ENCODE measurements around the gene GLTP. TPM values are rescaled to one million over a fixed set of nuclear protein-coding genes. Genes with fewer than 3 reads are reported as not detected.

Gene GLTP
- total and polyA plus RNA-seq, 2 experiments from 2014 or later = 28.4 to 33.4 TPM

DNA sequence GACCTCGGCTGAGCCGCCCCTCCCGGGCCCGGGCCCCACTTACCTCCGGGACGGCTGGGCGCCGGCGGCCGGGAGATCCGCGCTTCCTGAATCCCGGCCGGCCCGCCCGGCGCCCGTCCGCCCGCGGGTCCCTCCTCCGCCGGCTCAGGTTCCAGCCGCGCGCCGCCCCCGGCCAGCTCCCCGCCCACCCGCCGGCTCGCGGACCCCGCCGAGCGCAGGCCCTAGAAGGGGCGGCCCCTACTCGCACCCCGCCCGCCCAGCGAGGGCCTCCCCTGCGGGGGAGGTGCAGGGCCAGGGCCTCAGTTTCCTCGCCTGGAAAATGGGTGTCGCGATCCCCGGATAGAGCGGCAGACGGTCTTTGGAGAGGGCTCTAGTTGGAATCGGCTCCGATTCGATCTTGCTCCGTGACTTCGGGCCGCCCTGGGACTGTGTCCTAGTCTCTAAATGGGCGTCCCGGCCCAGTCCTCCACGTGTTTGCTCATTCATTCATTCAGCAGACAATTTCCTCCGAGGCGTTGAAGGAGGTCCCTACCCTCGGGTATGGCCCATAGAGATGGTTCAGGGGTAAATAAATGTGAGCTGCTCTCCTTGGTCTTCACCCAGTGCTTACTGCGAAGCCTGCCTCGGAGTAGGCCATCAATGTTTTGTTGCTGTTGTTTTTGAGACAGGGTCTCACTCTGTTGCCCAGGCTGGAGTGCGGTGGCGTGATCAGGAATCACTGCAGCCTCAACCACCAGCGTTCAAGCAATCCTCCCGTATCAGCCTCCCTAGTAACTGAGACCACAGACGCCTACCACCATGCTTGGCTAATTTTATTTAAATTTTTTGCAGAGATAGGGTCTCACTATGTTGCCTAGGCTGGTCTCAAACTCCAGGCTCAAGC, 46.8 kb downstream of the GLTP start, which contains the start of gene TRPV4:
TSS of gene TRPV4 (minus strand) at position 92 of the 883 bp plus-strand sequence. CDS start 18,602 bp downstream, outside the sequence.
- TF ChIP-seq, protein P1, sequence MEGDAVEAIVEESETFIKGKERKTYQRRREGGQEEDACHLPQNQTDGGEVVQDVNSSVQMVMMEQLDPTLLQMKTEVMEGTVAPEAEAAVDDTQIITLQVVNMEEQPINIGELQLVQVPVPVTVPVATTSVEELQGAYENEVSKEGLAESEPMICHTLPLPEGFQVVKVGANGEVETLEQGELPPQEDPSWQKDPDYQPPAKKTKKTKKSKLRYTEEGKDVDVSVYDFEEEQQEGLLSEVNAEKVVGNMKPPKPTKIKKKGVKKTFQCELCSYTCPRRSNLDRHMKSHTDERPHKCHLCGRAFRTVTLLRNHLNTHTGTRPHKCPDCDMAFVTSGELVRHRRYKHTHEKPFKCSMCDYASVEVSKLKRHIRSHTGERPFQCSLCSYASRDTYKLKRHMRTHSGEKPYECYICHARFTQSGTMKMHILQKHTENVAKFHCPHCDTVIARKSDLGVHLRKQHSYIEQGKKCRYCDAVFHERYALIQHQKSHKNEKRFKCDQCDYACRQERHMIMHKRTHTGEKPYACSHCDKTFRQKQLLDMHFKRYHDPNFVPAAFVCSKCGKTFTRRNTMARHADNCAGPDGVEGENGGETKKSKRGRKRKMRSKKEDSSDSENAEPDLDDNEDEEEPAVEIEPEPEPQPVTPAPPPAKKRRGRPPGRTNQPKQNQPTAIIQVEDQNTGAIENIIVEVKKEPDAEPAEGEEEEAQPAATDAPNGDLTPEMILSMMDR (IDR thresholded peaks at IDR 0.05; ENCODE audit: poor library complexity) = no peak
- TF ChIP-seq EZH2phosphoT487 (IDR thresholded peaks at IDR 0.05; ENCODE audit: low read depth, severe bottlenecking, unreplicated experiment) = no peak
- no peak for TF ChIP-seq EZH2 (IDR thresholded peaks at IDR 0.05; ENCODE audit: borderline replicate concordance)
- peak; percentile 70 for DNase-seq (ENCODE audit: low spot score)
- H3K4me2 ChIP-seq = peak within 1 kb of the TSS; percentile 94
- H4K20me1 ChIP-seq (ENCODE audit: insufficient read depth, poor library complexity, severe bottlenecking) = no peaks in the 10 kb centered on the region
- peak within 1 kb of the TSS; percentile 58 for H3K4me3 ChIP-seq
- H3K36me3 ChIP-seq (replicated peaks; ENCODE audit: insufficient read depth, low read depth) = no peaks in the 10 kb centered on the region
- peaks cover 7% of the 10 kb centered on the region for H3K4me1 ChIP-seq (ENCODE audit: insufficient read depth)
- WGBS (ENCODE audit: low lambda C conversion rate, missing lambda C conversion rate) = 51% methylated on average over 30 of the region's 67 CpGs
- H2AFZ ChIP-seq = peak within 1 kb of the TSS; percentile 66
- H3K9me3 ChIP-seq (ENCODE audit: low read depth) = no peaks in the 10 kb centered on the region
- H3K9me2 ChIP-seq (replicated peaks; ENCODE audit: insufficient read depth) = no peaks in the 10 kb centered on the region
- no peaks in the 10 kb centered on the region for H3K27me3 ChIP-seq
- H3K79me2 ChIP-seq = no peaks in the 10 kb centered on the region
- no peak within 1 kb of the TSS for H3K27ac ChIP-seq

DNA sequence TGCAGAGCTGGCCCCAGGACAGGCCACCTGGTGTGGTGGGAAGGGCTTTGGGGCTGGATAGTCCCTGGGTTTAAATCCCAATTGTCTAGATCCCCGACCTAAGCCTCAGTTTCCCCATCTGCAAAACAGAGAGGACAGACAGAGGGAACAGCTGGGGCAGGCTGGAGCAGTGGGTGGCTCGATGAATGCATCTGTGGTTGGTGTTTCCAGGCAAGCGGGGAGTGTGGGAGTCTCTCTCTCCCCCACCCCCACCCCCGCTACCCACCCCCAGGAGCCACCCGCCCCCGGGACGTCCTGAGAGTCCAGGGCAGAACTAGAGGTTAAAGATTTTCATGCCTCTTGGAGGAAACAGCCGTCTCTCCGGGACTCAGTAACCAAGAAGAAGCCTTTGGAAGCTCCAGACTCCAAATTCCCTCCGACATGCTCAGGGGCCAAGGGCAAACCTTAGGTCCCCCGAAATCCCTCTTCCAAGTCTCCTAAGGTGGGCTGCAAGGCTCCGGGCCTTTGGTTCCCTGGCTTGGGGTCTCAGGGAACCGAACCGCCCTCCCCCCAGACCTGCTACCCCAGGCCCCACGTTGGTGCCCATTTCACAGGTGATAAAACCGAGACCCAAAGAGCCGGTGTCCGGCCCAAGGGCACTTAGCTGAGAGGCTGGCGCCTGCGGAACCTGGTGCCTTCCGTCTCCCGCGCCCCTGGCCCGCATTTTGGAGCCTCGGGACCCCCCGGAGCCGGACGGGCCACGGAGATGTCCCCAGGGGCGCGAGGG, 47.6 kb downstream of the GLTP start:
- WGBS (ENCODE audit: low lambda C conversion rate, missing lambda C conversion rate) = 24% methylated on average over 28 of the region's 31 CpGs
- no peaks in the 10 kb centered on the region for H3K27me3 ChIP-seq
- no peaks in the 10 kb centered on the region for H3K9me3 ChIP-seq (ENCODE audit: low read depth)
- no peaks in the 10 kb centered on the region for H3K9me2 ChIP-seq (replicated peaks; ENCODE audit: insufficient read depth)
- H3K27ac ChIP-seq = no peak overlapping the region
- H3K4me3 ChIP-seq = peak overlapping the region; percentile 58
- H2AFZ ChIP-seq = peak overlapping the region; percentile 66
- no peaks in the 10 kb centered on the region for H4K20me1 ChIP-seq (ENCODE audit: insufficient read depth, poor library complexity, severe bottlenecking)
- peaks cover 7% of the 10 kb centered on the region for H3K4me1 ChIP-seq (ENCODE audit: insufficient read depth)
- no peaks in the 10 kb centered on the region for H3K36me3 ChIP-seq (replicated peaks; ENCODE audit: insufficient read depth, low read depth)
- no peak for TF ChIP-seq EZH2phosphoT487 (IDR thresholded peaks at IDR 0.05; ENCODE audit: low read depth, severe bottlenecking, unreplicated experiment)
- peak overlapping the region; percentile 94 for H3K4me2 ChIP-seq
- H3K79me2 ChIP-seq = no peaks in the 10 kb centered on the region
- no peak for DNase-seq (ENCODE audit: low spot score)

DNA sequence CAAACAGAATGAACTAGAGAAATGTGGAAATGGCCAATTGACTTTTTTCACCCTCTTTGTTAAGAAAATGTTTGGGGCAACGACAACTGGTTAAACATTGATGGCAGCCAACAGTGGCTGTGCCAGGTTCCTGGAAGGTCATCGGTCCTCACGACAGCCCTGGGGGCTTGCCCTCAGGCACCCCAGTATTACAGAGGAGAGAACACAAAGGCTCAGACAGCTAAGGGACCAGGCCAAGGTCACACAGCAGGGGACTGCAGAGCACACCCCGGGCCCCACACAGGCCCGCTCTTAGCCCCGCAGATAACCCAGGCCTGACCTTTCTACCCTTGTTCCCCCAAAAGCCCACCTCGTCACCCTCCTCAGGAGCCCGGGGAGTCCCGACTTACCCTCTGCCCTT, 48.4 kb downstream of the GLTP start:
- WGBS (ENCODE audit: low lambda C conversion rate, missing lambda C conversion rate) = 75% methylated on average over 9 of the region's 9 CpGs
- Histone ChIP-seq H3K9me3 (ENCODE audit: low read depth) (no peaks in the 10 kb centered on the region), H3K27me3 (no peaks in the 10 kb centered on the region), H3K79me2 (no peaks in the 10 kb centered on the region), H4K20me1 (ENCODE audit: insufficient read depth, poor library complexity, severe bottlenecking) (no peaks in the 10 kb centered on the region), H3K27ac (no peak overlapping the region), H3K4me3 (no peak overlapping the region), H2AFZ (no peak overlapping the region), H3K9me2 (replicated peaks; ENCODE audit: insufficient read depth) (no peaks in the 10 kb centered on the region), H3K4me1 (ENCODE audit: insufficient read depth) (peaks cover 7% of the 10 kb centered on the region), H3K36me3 (replicated peaks; ENCODE audit: insufficient read depth, low read depth) (no peaks in the 10 kb centered on the region), H3K4me2 (peak overlapping the region; percentile 94)
- TF ChIP-seq EZH2 (IDR thresholded peaks at IDR 0.05; ENCODE audit: borderline replicate concordance) = no peak
- TF ChIP-seq, protein P1 (IDR thresholded peaks at IDR 0.05; ENCODE audit: poor library complexity) = no peak
- no peak for DNase-seq (ENCODE audit: low spot score)

DNA sequence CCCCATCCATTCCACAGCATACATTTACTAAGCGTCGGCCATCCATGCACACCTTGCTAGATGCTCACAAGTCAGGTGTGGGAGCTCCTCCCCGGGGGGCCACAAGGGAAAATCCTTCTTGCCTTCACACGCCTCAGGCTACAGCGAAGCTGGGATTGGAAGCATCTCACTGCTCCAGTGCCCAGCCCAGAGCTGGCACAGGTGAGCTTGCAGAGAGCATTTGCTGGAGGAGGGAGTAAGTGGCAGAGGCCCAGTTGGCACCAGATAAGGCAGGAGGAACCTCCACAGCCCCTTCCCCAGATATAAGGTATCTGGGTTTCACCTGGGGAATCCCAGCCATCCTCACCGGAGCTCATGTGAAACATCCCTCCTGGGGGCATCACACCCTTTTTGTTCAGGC, 49.0 kb downstream of the GLTP start:
- H3K9me3 ChIP-seq (ENCODE audit: low read depth) = no peaks in the 10 kb centered on the region
- no peaks in the 10 kb centered on the region for H3K36me3 ChIP-seq (replicated peaks; ENCODE audit: insufficient read depth, low read depth)
- 88% methylated on average over 6 of the region's 6 CpGs for WGBS (ENCODE audit: low lambda C conversion rate, missing lambda C conversion rate)
- no peak overlapping the region for H3K4me2 ChIP-seq
- H3K4me1 ChIP-seq (ENCODE audit: insufficient read depth) = peaks cover 7% of the 10 kb centered on the region
- no peaks in the 10 kb centered on the region for H4K20me1 ChIP-seq (ENCODE audit: insufficient read depth, poor library complexity, severe bottlenecking)
- H3K79me2 ChIP-seq = no peaks in the 10 kb centered on the region
- TF ChIP-seq, protein P1 (IDR thresholded peaks at IDR 0.05; ENCODE audit: poor library complexity) = no peak
- TF ChIP-seq EZH2phosphoT487 (IDR thresholded peaks at IDR 0.05; ENCODE audit: low read depth, severe bottlenecking, unreplicated experiment) (no peak), EZH2 (IDR thresholded peaks at IDR 0.05; ENCODE audit: borderline replicate concordance) (no peak)
- no peaks in the 10 kb centered on the region for H3K27me3 ChIP-seq
- no peak overlapping the region for H3K27ac ChIP-seq
- H3K4me3 ChIP-seq = no peak overlapping the region
- H2AFZ ChIP-seq = no peak overlapping the region
- no peaks in the 10 kb centered on the region for H3K9me2 ChIP-seq (replicated peaks; ENCODE audit: insufficient read depth)
- no peak for DNase-seq (ENCODE audit: low spot score)
